GM18507 (cell line): ENCODE data around the gene WDFY1.
"Not testable (repeated sequence)": the region's sequence is repeated elsewhere in the genome, so short reads cannot be mapped to it uniquely, and the experiment has no call there.

Source experiments
- DNase-seq: peaks from one replicate; pipeline ENCODE4 v3.0.0; 2011; ENCODE audit warnings: low read depth; ENCODE audit not compliant: insufficient read length; ENCODE audit errors: extremely low spot score
- FAIRE-seq: peaks from 2 replicates; lab custom pipeline; 2011; peaks lifted over from hg19 to GRCh38; lab: Jason Lieb, UNC

WDFY1 gene

DNA sequence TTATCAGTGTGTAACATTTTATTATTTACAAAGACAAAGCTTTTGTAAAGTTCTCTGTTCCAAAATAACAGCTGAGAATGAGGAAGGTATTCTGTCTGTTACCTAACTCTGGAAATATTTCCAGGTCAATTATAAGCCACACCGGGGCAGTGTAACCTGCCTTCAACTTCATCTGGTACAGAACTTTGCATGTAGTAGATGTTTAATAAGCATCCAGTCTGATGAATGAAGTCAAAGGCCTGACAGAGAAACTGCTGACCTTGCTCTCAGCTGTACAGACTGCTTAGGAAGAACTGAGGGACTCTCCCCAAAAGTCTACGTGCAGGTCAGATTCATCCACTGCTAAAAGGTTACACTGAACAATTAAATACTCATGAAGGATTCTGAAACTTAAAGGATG is 43.3 kb downstream of the WDFY1 start:
- DNase-seq (no peak), FAIRE-seq (peak; percentile 62)

DNA sequence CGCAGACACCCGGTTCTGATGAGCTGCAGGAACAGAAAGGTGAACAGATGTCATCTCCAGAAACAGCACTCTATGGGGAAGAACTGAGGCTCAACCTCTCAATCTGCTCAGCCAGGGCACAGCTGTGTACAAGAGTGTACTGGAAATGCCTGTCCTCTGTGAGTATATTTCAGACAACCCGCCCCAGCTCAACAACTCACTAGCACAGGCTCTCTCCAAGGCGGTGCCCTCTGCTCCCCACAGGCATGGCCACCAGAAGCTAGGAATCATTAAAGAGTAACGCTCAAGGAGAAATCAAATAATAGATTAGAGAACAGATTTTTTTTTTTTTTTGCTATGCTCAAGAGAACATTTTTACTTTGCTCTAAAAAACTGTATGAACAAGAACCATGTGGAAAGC is 43.8 kb downstream of the WDFY1 start:
- DNase-seq (no peak), FAIRE-seq (no peak)

DNA sequence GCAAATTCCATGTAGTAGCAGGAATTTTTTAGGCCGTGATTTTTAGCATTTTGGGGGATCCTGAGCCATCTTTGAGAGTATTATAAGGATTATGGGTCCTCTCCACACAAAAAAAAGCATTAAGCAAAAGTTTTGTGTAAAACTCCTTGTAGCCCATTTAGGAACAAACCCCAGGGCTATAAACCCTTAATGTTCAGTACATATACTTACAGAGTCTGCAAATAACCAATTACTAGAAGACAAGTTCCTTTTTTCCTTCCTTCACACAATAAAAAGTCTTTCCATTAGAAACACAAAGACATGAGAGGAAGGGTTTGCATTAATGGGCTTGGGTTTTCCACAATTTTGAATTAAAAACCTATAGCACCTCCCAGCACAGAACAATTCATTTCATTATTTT is 44.6 kb downstream of the WDFY1 start:
- FAIRE-seq (no peak), DNase-seq (no peak)

DNA sequence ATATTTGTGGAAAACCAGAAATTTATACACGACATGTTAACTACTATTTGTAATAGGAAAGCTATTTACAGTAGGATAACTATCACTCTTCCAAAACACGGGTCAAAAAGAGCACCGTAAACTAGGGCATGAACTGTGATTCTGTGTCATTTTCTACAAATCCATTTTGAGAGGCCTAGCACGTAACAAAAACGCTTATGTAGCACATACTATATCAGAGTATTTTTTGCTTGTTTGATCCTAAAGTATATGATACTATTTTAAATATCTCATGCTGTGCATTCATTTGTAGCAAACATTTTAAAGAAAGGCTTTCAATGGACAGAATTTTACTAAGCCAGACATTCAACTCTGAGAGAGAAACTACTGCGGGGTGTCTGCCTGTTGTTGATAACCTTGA is 45.1 kb downstream of the WDFY1 start:
- DNase-seq (no peak), FAIRE-seq (no peak)

DNA sequence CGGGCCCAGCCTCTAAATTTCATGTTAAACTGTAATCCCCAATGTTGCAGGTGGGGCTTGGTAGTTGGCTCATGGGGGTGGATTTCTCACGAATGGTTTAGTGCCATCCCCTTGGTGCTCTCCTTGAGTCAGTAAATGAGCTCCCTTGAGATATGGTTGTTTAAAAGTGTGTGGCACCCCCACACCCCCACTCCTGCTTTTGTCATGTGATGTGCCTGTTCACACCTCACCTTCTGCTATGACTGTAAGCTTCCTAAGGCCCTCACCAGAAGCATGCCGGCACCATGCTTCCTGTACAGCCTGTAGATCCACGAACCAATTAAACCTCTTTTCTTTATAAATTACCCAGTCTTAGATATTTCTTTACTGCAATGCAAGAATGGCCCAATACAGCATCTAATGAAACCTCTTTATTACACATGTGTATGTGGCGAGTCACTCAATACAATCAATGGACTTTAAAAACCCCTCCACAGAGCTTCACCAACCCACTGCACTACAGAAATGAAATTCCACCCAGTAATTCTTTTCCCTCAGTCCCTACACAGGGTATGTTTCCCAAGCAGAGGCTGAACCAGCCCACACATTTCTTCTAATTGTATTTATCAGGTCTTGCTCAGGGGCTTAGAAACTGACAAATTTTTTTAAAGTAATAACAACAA is 47.3 kb downstream of the WDFY1 start:
- DNase-seq (no peak), FAIRE-seq (peak; percentile 65)

DNA sequence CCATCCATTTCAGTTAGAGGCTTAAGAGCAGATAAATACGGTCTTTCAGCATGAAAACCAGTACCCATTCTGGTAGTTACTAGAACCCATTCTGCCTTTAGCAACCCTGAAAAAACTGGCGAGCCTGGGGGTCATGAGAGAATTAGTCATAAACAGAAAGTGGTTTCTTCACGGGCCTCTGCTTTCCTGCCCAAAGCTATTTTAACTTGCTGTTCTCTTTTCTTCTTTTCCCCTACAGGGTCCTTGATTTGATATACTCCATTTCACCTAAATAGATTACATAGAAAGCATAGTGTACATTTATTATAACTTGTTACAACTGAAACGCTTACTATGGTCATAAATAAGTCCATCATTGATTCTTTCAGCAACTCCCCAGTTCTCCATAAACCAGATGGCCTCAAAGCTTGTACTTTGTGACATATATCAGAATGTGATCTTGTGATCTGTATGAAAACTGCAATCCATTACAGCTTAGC is 48.3 kb downstream of the WDFY1 start:
- DNase-seq (peak; percentile 43), FAIRE-seq (peak; percentile 95)

DNA sequence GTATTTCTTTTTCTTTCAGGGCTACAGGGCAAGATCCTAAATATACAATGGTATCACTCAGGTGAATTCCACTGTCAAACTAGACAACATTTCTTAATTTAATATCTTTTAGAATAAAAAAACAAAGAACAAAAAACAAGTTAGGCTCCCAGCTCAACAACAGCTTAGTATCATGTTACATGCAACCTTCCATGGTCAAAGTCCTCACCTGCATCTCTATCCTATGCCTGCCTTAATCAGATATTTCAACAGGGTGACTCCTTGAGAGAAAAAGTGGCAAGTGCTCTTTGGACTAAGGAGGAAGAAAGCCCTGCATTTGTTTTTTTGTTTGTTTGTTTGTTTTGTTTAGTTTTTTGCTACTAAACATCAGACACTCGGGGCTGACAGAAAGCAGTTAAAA is 50.2 kb downstream of the WDFY1 start:
- no peak for DNase-seq
- no peak for FAIRE-seq

DNA sequence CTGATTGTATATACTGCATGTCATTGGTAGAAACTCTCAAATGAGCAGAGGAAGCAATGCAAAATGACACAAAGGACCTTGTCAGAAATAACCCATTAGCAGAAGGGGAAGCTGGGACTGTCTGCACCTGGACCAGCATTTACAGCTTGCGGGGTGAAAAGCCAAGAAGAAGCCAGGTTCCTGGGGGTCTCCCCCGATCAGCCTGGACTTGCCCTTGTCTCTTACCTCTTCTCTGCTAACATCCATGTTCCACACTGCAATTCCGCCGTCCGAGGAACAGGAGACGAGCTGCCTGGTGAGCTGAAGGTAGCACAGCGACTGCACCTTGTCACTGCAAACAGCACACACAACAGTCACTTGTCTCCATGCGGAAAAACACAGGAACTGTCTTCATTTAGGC is 51.1 kb downstream of the WDFY1 start:
- peak; percentile 29 for FAIRE-seq
- DNase-seq = no peak

DNA sequence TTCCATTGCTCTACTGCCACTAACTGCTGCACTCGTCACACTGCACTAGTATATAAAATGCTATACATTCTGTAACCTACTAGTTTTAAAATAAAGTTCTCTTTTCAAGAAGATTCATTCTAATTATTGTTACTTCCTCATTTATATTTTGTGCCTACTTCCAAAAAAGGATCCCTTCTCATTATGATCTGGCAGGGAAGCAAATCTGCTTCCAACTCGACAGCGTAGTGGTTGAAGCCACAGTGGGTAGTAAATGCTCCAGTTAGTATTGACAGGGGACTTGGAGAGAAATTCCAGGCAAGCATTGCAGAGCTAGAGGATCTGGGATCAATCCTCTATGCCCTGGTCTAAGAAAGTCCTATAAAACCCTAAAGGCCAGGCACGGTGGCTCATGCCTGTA is 54.4 kb downstream of the WDFY1 start:
- FAIRE-seq = no peak

DNA sequence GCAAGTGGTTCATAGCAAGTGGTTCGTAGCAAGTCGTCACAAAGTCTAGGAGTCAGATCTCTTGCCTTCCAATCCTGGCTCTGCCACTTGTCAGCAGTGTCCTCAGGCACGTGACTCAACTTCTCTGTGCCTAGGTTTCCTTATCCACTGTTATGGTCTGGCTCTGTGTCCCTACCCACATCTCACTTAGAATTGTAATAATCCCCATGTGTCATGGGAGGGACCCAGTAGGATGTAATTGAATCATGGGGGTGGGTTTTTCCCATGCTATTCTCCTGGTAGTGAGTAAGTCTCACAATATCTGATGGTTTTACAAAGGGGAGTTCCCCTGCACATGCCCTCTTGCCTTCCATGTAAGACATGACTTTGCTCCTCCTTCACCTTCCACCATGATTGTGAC is 55.9 kb downstream of the WDFY1 start:
- DNase-seq (no peak), FAIRE-seq (no peak)

More for the DNA sequence above, 54.4 kb downstream of the WDFY1 start:
- no peak for DNase-seq

DNA sequence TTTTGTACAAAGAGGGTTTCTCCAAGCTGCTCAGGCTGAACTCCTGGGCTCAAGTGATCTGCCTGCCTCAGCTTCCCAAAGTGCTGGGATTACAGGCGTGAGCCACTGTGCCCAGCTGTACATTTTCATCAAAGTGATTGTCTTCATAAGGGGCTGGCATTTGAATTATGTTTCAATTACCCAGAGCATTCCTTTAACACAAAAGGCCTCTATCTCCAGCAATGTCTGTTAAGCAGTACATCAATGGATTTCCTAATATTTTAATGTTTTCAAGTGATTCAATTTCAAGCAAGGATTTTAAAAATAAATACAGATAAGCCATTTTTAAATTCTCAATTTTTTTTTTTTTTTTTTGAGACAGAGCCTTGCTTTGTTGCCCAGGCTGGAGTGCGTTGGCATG is 56.9 kb downstream of the WDFY1 start:
- FAIRE-seq (no peak), DNase-seq (no peak)

DNA sequence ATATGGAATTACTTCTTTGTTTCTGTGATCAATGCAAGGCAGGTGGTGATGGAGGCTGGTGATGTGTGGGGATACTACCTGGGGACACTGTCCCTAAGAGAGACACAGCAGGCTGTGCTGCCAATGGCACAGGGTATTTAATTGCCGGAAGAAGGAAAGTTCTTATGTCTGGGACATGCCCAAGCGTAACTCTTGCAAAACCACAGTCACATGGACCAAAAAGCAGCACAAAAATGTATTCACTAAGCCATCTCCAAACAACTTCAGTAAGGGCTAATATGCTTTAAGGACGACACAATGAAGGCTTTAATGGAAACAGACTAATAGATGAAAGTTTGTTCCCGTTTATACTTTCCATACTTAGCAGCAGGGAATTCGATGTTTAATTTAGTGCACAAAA is 58.0 kb downstream of the WDFY1 start:
- no peak for DNase-seq
- no peak for FAIRE-seq

DNA sequence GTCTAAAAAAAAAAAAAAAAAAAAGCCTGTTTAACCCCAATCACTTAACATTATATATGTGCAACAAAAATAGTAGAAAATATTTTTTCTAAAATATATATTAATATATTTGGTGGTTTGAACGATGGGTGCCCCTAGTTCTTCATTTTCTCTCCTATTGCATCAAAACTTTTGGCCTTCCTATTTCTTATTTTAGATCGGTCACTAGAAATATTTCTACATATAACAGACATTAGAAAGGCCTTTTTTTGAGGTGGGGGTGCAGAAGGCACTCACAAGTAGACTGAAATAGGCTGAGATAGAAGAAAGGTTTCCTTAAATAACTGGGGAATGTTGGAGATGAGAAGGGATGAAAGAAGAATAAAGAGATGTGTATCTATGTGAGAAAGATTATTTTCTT is 58.4 kb downstream of the WDFY1 start:
- no peak for FAIRE-seq

DNA sequence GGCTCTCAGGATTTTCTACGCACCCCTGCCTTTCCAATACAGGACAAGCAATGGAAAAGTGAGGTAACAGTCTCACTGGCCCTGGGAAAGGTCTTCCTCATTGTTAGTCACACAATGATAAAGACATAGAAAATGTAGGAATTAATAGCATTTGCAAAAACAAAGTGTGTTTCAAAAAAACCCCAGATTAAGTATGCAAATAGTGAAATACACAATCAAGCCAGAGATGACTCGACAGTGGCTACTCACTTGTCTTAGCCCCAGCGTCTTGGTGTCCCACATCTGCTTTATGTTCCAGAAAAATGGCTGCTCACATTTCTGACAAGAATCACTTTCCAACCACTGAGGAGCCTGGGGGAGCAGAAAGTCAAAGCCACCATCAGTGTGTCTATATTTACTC is 60.7 kb downstream of the WDFY1 start:
- DNase-seq = no peak

More for the DNA sequence above, 58.4 kb downstream of the WDFY1 start:
- no peak for DNase-seq

DNA sequence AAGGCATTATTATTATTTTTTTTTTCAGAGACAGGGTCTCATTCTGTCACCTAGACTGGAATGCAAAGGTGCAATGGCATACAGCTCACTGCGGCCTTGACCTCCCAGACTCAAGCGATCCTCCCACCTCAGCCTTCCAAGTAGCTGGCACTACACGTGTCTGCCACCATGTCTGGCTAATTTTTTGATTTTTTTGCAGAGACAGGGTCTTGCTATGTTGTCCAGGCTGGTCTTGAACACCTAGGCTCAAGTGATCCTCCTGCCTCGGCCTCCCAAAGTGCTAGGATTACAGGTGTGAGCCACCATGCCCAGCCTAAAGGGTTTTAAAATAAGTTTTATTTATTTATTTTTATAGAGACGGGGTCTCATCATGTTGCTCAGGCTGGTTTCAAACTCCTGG is 62.4 kb downstream of the WDFY1 start:
- FAIRE-seq = no peak
- DNase-seq = no peak

More for the DNA sequence above, 60.7 kb downstream of the WDFY1 start:
- FAIRE-seq = peak; percentile 87

DNA sequence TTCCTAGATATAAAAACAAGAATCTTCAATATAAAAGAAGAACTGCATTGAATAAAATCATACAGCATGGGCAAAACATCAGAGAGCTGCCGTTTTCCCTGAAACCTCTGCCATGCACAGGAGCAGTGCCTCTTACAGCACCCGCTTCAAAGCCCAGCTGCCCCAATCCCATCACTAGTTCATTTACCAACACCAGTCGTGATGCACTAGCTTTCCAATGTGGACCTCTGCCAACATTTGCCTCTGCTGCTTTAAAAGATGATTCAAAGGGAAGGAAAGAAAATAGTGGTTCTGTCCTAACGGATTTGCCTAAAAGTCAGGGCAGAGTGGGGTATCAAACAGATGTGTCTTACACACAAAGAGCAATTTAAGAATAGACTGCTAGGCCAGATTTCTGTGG is 64.3 kb downstream of the WDFY1 start:
- no peak for DNase-seq
- FAIRE-seq = no peak

DNA sequence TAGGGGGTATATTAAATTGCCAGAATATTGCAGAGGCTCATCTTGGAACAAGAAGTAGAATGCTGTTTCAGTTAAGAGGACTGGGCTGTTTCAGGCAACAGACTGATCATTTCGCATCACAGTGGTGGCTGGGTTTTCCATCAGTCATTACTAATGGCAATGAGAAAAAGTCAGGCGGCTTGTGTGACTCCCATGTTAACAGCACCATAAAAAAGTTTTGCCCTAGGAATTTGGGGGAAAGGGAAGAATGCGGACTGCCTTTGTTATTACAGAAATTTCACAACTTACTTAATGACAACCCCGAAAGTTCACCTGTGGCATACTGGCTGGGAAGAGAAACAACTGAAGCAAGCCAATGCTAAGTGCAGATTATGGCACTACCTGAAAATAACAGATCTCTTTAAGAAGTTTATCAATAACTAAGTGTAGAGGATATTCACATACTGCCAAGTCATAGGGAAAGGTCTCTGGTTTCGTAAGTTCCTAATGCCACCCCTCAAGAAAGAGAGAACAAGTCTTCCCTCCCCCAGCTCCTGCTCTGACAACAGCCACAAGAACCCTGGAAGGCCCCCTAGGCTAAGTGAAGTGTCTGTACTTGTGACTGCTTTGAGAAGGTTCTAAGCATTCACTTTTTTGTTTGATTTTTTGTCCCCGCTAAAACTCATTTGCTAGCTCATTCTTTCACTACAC is 67.3 kb downstream of the WDFY1 start:
- FAIRE-seq (peak; percentile 84), DNase-seq (no peak)

DNA sequence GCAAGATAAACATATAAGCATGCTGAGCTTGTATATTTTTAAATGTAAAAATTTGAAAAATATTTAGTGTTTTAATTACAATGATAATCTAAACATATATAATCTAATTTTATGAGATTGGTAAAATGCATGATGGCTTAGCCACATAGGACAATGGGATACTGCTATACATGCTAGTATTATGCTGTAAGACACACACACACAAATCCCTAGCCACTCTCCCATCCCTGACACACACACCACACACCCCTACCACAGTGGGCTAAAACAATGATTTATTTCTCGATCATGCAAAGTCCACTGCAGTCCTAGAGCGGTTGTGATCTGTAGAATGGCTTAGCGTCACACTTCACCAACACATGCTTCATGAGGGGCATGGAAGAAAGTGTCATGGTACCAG is 71.5 kb downstream of the WDFY1 start:
- FAIRE-seq (no peak), DNase-seq (no peak)

DNA sequence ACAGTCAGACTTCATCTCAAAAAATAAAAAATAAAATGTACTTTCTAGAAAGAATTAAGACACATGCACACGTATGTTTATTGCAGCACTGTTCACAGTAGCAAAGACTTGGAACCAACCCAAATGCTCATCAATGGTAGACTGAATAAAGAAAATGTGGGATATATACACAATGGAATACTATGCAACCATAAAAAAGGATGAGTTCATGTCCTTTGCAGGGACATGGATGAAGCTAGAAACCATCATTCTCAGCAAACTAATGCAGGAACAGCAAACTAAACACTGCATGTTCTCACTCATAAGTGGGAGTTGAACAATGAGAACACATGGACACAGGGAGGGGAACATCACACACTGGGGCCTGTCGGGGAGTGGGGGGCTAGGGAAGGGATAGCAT is 72.4 kb downstream of the WDFY1 start:
- DNase-seq, FAIRE-seq: not testable (repeated sequence)

DNA sequence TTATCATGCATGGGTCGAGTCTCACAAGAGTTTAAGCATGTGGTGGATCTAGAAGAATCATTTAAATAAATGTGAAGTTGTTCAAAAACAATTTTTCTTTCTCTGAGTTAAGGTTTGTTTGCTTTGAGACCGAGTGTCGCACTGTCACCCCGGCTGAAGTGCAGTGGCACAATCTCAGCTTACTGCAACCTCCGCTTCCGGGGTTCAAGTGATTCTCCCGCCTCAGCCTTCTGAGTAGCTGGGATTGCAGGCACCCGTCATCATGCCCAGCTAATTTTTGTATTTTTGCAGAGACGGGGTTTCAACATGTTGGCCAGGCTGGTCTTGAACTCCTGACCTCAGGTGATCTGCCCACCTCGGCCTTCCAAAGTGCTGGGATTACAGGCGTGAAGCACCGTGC is 73.5 kb downstream of the WDFY1 start:
- not testable (repeated sequence) for FAIRE-seq, DNase-seq
